Measurements from ENCODE around the gene PPM1H.

DNA sequence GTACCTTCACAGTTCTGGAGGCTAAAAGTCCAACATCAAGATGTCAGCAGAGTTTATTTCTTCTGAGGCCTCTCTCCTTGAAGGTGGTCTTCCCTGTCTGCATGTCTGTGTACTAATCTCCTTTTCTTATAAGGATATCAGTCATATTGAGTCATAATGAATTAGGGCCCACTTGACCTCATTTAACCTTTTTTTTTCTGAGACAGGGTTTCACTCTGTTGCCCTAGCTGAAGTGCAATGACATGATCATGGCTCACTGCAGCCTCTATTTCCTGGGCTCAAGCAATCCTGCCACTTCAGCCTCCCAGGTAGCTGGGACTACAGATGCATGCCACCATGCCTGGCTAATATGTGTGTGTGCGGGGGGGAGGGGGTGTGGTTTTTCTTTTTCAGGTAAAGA is 41.7 kb downstream of the PPM1H start:
- TF ChIP-seq POLR2AphosphoS5 (IDR thresholded peaks at IDR 0.05; ENCODE audit: low read depth, low read length): no peak
- TF ChIP-seq SIN3A (IDR thresholded peaks at IDR 0.05; ENCODE audit: borderline replicate concordance, low read depth, low read length): no peak
- TF ChIP-seq JUND (IDR thresholded peaks at IDR 0.05): no peak
- TF ChIP-seq, protein P1, sequence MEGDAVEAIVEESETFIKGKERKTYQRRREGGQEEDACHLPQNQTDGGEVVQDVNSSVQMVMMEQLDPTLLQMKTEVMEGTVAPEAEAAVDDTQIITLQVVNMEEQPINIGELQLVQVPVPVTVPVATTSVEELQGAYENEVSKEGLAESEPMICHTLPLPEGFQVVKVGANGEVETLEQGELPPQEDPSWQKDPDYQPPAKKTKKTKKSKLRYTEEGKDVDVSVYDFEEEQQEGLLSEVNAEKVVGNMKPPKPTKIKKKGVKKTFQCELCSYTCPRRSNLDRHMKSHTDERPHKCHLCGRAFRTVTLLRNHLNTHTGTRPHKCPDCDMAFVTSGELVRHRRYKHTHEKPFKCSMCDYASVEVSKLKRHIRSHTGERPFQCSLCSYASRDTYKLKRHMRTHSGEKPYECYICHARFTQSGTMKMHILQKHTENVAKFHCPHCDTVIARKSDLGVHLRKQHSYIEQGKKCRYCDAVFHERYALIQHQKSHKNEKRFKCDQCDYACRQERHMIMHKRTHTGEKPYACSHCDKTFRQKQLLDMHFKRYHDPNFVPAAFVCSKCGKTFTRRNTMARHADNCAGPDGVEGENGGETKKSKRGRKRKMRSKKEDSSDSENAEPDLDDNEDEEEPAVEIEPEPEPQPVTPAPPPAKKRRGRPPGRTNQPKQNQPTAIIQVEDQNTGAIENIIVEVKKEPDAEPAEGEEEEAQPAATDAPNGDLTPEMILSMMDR (IDR thresholded peaks at IDR 0.05): no peak
- TF ChIP-seq TAF1 (IDR thresholded peaks at IDR 0.05; ENCODE audit: borderline replicate concordance, low read depth, low read length): no peak
- TF ChIP-seq SMC3 (IDR thresholded peaks at IDR 0.05; ENCODE audit: low read depth, low read length): no peak
- TF ChIP-seq, protein P2, sequence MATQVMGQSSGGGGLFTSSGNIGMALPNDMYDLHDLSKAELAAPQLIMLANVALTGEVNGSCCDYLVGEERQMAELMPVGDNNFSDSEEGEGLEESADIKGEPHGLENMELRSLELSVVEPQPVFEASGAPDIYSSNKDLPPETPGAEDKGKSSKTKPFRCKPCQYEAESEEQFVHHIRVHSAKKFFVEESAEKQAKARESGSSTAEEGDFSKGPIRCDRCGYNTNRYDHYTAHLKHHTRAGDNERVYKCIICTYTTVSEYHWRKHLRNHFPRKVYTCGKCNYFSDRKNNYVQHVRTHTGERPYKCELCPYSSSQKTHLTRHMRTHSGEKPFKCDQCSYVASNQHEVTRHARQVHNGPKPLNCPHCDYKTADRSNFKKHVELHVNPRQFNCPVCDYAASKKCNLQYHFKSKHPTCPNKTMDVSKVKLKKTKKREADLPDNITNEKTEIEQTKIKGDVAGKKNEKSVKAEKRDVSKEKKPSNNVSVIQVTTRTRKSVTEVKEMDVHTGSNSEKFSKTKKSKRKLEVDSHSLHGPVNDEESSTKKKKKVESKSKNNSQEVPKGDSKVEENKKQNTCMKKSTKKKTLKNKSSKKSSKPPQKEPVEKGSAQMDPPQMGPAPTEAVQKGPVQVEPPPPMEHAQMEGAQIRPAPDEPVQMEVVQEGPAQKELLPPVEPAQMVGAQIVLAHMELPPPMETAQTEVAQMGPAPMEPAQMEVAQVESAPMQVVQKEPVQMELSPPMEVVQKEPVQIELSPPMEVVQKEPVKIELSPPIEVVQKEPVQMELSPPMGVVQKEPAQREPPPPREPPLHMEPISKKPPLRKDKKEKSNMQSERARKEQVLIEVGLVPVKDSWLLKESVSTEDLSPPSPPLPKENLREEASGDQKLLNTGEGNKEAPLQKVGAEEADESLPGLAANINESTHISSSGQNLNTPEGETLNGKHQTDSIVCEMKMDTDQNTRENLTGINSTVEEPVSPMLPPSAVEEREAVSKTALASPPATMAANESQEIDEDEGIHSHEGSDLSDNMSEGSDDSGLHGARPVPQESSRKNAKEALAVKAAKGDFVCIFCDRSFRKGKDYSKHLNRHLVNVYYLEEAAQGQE (IDR thresholded peaks at IDR 0.05; ENCODE audit: low read depth, low read length): no peak
- TF ChIP-seq, protein P3, sequence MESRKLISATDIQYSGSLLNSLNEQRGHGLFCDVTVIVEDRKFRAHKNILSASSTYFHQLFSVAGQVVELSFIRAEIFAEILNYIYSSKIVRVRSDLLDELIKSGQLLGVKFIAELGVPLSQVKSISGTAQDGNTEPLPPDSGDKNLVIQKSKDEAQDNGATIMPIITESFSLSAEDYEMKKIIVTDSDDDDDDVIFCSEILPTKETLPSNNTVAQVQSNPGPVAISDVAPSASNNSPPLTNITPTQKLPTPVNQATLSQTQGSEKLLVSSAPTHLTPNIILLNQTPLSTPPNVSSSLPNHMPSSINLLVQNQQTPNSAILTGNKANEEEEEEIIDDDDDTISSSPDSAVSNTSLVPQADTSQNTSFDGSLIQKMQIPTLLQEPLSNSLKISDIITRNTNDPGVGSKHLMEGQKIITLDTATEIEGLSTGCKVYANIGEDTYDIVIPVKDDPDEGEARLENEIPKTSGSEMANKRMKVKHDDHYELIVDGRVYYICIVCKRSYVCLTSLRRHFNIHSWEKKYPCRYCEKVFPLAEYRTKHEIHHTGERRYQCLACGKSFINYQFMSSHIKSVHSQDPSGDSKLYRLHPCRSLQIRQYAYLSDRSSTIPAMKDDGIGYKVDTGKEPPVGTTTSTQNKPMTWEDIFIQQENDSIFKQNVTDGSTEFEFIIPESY (IDR thresholded peaks at IDR 0.05; ENCODE audit: borderline replicate concordance, low read depth): no peak
- TF ChIP-seq RXRA (IDR thresholded peaks at IDR 0.05; ENCODE audit: borderline replicate concordance, low read depth): no peak
